ENCODE data around the gene ACVR1C.

- TF ChIP-seq CTCF (IDR thresholded peaks at IDR 0.05) (no peak), POLR2A (IDR thresholded peaks at IDR 0.05) (no peak)
Observed at GRCh38 chr2:157489983-157490382, 138.7 kb downstream of the ACVR1C start.
